Stimulated activated CD4-positive, alpha-beta T cell treated with anti-CD3 and anti-CD28 coated beads, Interleukin-1b, Interleukin-23, amount 100 ng/mL, for 4 hours (primary cell): ENCODE data around the gene CORO2A.

Source experiments
- DNase-seq, 2 donors: peaks; one replicate each; pipeline ENCODE4 v3.0.0-alpha.2; 2020; ENCODE audit warnings: low read depth in 2 of 2

The CORO2A gene

GRCh38 chr9:98171176-98171925 is 21.1 kb downstream of the CORO2A start:
- DNase-seq, result no peak

GRCh38 chr9:98168941-98169488 is 23.4 kb downstream of the CORO2A start:
- DNase-seq, result no peak

GRCh38 chr9:98168153-98168780 is 24.2 kb downstream of the CORO2A start:
- DNase-seq, result no peak

GRCh38 chr9:98164912-98165311 is 27.5 kb downstream of the CORO2A start:
- no peak for DNase-seq

- DNase-seq, result no peak
Observed at GRCh38 chr9:98162613-98163012, 29.8 kb downstream of the CORO2A start.

GRCh38 chr9:98161851-98162250 is 30.6 kb downstream of the CORO2A start:
- DNase-seq, result no peak

GRCh38 chr9:98159790-98160189 is 32.6 kb downstream of the CORO2A start:
- DNase-seq, result no peak

GRCh38 chr9:98159301-98159700 is 33.1 kb downstream of the CORO2A start:
- no peak for DNase-seq

- DNase-seq, result no peak
Observed at GRCh38 chr9:98158071-98158831, 34.2 kb downstream of the CORO2A start.

GRCh38 chr9:98157372-98157771 is 35.1 kb downstream of the CORO2A start:
- DNase-seq, result no peak

- DNase-seq, result no peak
Observed at GRCh38 chr9:98154678-98155077, 37.8 kb downstream of the CORO2A start.

- DNase-seq, result no peak
Observed at GRCh38 chr9:98152526-98152925, 39.9 kb downstream of the CORO2A start.

- no peak for DNase-seq
Observed at GRCh38 chr9:98150721-98151120, 41.7 kb downstream of the CORO2A start.

- DNase-seq, result no peak
Observed at GRCh38 chr9:98150164-98150563, 42.3 kb downstream of the CORO2A start.

- no peak for DNase-seq
Observed at GRCh38 chr9:98149422-98149821, 43.0 kb downstream of the CORO2A start.

GRCh38 chr9:98148486-98148885 is 44.0 kb downstream of the CORO2A start:
- DNase-seq, result no peak

- DNase-seq, result no peak
Observed at GRCh38 chr9:98147582-98147981, 44.9 kb downstream of the CORO2A start.

GRCh38 chr9:98146101-98146991 is 46.1 kb downstream of the CORO2A start:
- no peak for DNase-seq

- no peak for DNase-seq
Observed at GRCh38 chr9:98144631-98145030, 47.8 kb downstream of the CORO2A start.

GRCh38 chr9:98144076-98144475 is 48.4 kb downstream of the CORO2A start:
- DNase-seq, result no peak

GRCh38 chr9:98142925-98143481 is 49.4 kb downstream of the CORO2A start:
- no peak for DNase-seq
